Cardiac fibroblast (primary cell): ENCODE data around the gene L3MBTL1.

ENCODE experiments used
- DNase-seq, 2 donors: peaks; one replicate each; pipeline versions ENCODE4 v3.0.0 to v3.0.0-alpha.2; 2010; ENCODE audit warnings: low read depth in 2 of 2
- H3K4me3 ChIP-seq, 2 donors: replicated peaks in 1 of 2; 1 replicate in 1 of 2; 2 replicates in 1 of 2; pipeline ENCODE4 v1.5.1; 2011; ENCODE audit warnings: low read depth in 2 of 2, low read length in 2 of 2, mild to moderate bottlenecking in 2 of 2, moderate library complexity in 1 of 2
- CTCF ChIP-seq: IDR thresholded peaks from one replicate; pipeline ENCODE4 v1.5.1; 2011; ENCODE audit warnings: low read depth, mild to moderate bottlenecking, low read length, inconsistent platforms

Gene L3MBTL1

GRCh38 chr20:43507150-43508080 is at the start of gene L3MBTL1:
Gene L3MBTL1 (plus strand): TSS chr20:43507697. CDS start chr20:43513504, 5,807 bp downstream.
- peak; percentile 33 to 47 for DNase-seq
- H3K4me3 ChIP-seq, result peak within 1 kb of the TSS; percentile 44 to 59
- no peak for TF ChIP-seq CTCF

- peak overlapping the region; percentile 87 to 95 for H3K4me3 ChIP-seq
- DNase-seq, result peak in 1 of 2 donors; percentile 23
- TF ChIP-seq CTCF, result no peak
Observed at GRCh38 chr20:43458422-43458924, 49.0 kb upstream of the L3MBTL1 start.

GRCh38 chr20:43459022-43459942 is 48.2 kb upstream of the L3MBTL1 start:
- peak; percentile 38 to 40 for DNase-seq

GRCh38 chr20:43460172-43460829 is 47.2 kb upstream of the L3MBTL1 start:
- DNase-seq, result no peak
- H3K4me3 ChIP-seq, result no peak overlapping the region
- no peak for TF ChIP-seq CTCF

More at GRCh38 chr20:43459022-43459942, 48.2 kb upstream of the L3MBTL1 start:
- H3K4me3 ChIP-seq, result peak overlapping the region; percentile 87 to 95
- no peak for TF ChIP-seq CTCF

GRCh38 chr20:43460830-43461200 is 46.7 kb upstream of the L3MBTL1 start:
- TF ChIP-seq CTCF, result no peak
- no peak for DNase-seq
- H3K4me3 ChIP-seq, result no peak overlapping the region
